MCF 10A (cell line): ENCODE results near the gene CDC42EP3. TPM values are rescaled to one million over a fixed set of nuclear protein-coding genes. Genes with fewer than 3 reads are reported as not detected.

Experiments
- BruUV-seq: library from RNA; stranded (reverse); fragments of 400-500 nt; replicated peaks from 2 replicates; lab custom pipeline; 2021; lab: Mats Ljungman, UMichigan
- CTCF ChIA-PET: fragments of 300-600 bp; sonication (Branson Sonifier 250); formaldehyde crosslinking; extraction: SDS; loops from one replicate; lab custom pipeline; 2021; ENCODE audit warnings: antibody characterized with exemption, inconsistent platforms; lab: Yijun Ruan, JAX
- POLR2A ChIA-PET: fragments of 300-600, 350-650 bp; sonication (Branson Sonifier 250); formaldehyde crosslinking; extraction: SDS; loops from one replicate; lab custom pipeline; 2020; ENCODE audit warnings: antibody characterized with exemption, inconsistent platforms; lab: Yijun Ruan, JAX
- DNase-seq: peaks from one replicate; pipeline ENCODE4 v3.0.0-alpha.2; 2018; ENCODE audit not compliant: unreplicated experiment
- H3K27ac Mint-ChIP-seq: one replicate; pipeline ENCODE4 v1.8.0; 2022; ENCODE audit warnings: mild to moderate bottlenecking, low read depth, mixed read lengths; ENCODE audit not compliant: unreplicated experiment
- H3K27me3 Mint-ChIP-seq: one replicate; pipeline ENCODE4 v1.8.0; 2022; ENCODE audit warnings: mixed read lengths; ENCODE audit not compliant: insufficient read depth, unreplicated experiment
- H3K36me3 Mint-ChIP-seq: one replicate; pipeline ENCODE4 v1.8.0; 2022; ENCODE audit warnings: mild to moderate bottlenecking, moderate library complexity, mixed read lengths; ENCODE audit not compliant: insufficient read depth, unreplicated experiment
- H3K4me1 Mint-ChIP-seq: one replicate; pipeline ENCODE4 v1.8.0; 2022; ENCODE audit warnings: mixed read lengths; ENCODE audit not compliant: insufficient read depth, unreplicated experiment
- H3K4me3 Mint-ChIP-seq: one replicate; pipeline ENCODE4 v1.8.0; 2022; ENCODE audit warnings: mild to moderate bottlenecking, moderate library complexity, mixed read lengths; ENCODE audit not compliant: unreplicated experiment
- H3K9me3 Mint-ChIP-seq: one replicate; pipeline ENCODE4 v1.8.0; 2022; ENCODE audit warnings: mixed read lengths; ENCODE audit not compliant: unreplicated experiment
- CTCF ChIP-seq: fragments of 200-600 bp; IDR thresholded peaks from one replicate; pipeline ENCODE4 v1.8.0; 2022; ENCODE audit warnings: antibody characterized with exemption, mild to moderate bottlenecking; ENCODE audit not compliant: unreplicated experiment
- intact Hi-C: fragments of 100-400 bp; cut with micrococcal nuclease; formaldehyde crosslinking; loops from 2 replicates; pipeline ENCODE4 v1.14.1; 2022
- total RNA-seq: library from RNA; stranded (reverse); gene quantifications from 2 replicates; pipeline ENCODE4 v1.2.3, GENCODE V29; 2022

CDC42EP3 gene
- total RNA-seq, 1 experiment from 2014 or later: 61.3 TPM

GRCh38 chr2:37593694-37594093 is 77.7 kb downstream of the CDC42EP3 start:
- H3K36me3 Mint-ChIP-seq: no peaks in the 10 kb centered on the region
- H3K9me3 Mint-ChIP-seq: peaks cover 9% of the 10 kb centered on the region
- no peak overlapping the region for H3K27ac Mint-ChIP-seq
- no peaks in the 10 kb centered on the region for H3K27me3 Mint-ChIP-seq
- ChIA-PET CTCF (no interaction called here), POLR2A (no interaction called here)
- H3K4me3 Mint-ChIP-seq: no peak overlapping the region
- no peak for TF ChIP-seq CTCF
- intact Hi-C loops: no loop called here
- DNase-seq: no peak
- H3K4me1 Mint-ChIP-seq: peaks cover 24% of the 10 kb centered on the region
- BruUV-seq: no TSS peak

- DNase-seq: no peak
- intact Hi-C loops: no loop called here
- Mint-ChIP-seq H3K27me3 (no peaks in the 10 kb centered on the region), H3K27ac (no peak overlapping the region), H3K9me3 (peaks cover 6% of the 10 kb centered on the region), H3K4me1 (peaks cover 30% of the 10 kb centered on the region), H3K36me3 (no peaks in the 10 kb centered on the region), H3K4me3 (no peak overlapping the region)
- TF ChIP-seq CTCF: no peak
- POLR2A ChIA-PET: no interaction called here
- BruUV-seq: no TSS peak
- CTCF ChIA-PET: interaction anchor here (0.7 kb wide), 3 partner anchors 193 to 265 kb away, joined by 3 read pairs; no protein-coding TSS in a partner anchor
These were observed 78.4 kb downstream of the CDC42EP3 start for GRCh38 chr2:37593024-37593423.
